GM19468 (cell line): ENCODE results near the gene RDH5.
"Not testable (repeated sequence)": the region's sequence is repeated elsewhere in the genome, so short reads cannot be mapped to it uniquely, and the experiment has no call there.

Experiments
- ATAC-seq: cut with Tn5 transposase; IDR thresholded peaks from one replicate; pipeline ENCODE4 v1.9.1; 2021; ENCODE audit warnings: mild to moderate bottlenecking, moderate library complexity, moderate number of reproducible peaks; ENCODE audit not compliant: unreplicated experiment; ENCODE audit errors: extremely low read depth

The RDH5 gene

DNA sequence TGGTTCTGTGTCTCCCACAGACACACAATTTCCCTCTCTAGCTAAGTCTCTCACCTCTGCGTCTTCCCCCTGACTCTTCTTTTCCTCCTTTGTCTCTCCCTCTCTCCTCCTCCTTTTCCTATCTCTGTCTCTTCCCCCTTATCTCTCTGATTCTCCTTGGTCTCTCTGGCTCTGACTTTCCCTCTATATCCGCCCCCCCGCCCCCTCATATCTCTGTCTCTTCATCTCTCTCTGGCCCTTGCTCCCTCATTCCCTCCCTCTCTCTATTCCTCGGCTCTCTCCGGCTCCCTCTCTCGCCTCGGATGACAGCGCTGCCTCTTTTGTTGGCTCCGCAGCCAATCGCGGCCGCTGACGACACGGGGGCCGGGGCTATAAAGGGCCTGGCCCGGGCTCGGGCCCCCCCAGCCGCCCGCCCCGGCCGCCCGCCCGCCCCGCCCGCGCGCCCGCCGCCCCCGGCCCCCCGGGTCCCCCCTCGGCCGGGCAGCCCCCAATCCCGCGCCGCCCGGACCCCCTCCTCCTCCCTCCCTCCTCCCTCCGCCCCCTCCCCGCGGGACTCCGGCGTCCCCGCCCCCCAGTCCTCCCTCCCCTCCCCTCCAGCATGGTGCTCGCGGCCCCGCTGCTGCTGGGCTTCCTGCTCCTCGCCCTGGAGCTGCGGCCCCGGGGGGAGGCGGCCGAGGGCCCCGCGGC lies 22.7 kb downstream of the RDH5 start, which contains the start of gene GDF11:
Gene GDF11, plus strand, starts transcription at position 404 of the 687 bp plus-strand sequence. Its CDS starts 195 bp downstream, at position 599.
- no peak for ATAC-seq

DNA sequence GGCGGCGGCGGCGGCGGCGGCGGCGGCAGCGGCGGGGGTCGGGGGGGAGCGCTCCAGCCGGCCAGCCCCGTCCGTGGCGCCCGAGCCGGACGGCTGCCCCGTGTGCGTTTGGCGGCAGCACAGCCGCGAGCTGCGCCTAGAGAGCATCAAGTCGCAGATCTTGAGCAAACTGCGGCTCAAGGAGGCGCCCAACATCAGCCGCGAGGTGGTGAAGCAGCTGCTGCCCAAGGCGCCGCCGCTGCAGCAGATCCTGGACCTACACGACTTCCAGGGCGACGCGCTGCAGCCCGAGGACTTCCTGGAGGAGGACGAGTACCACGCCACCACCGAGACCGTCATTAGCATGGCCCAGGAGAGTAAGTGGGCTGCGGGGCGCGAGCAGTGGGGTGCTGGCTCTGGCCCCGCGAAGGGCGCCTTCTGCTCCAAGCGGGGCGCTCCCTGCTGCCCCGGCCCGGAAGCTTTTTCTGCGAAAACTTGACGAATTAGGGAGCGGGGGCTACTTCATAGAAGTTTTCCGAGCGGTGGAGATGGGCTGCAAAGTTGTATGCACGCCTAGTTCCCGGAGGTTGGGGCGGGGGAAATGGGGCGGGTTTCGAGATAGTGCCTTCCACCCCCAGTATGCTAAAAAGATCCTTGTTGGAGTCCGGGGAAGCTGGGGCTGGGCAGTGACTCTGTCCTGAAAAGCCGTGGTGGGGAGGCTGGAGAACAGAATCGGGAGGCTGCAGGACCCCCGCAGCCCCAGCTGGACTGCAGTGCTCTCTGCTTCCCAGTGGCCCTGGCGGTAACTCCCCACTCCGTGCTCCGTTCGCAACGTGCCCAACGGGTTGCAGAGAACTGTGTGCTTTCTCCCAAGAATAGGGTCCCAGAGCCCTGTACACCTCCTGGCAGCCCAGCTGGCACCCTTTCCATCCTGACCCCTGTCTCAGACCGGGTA lies 23.5 kb downstream of the RDH5 start:
- ATAC-seq, result no peak

- ATAC-seq, result no peak
Measured at GRCh38 chr12:55744340-55745030, 24.3 kb downstream of the RDH5 start.

DNA sequence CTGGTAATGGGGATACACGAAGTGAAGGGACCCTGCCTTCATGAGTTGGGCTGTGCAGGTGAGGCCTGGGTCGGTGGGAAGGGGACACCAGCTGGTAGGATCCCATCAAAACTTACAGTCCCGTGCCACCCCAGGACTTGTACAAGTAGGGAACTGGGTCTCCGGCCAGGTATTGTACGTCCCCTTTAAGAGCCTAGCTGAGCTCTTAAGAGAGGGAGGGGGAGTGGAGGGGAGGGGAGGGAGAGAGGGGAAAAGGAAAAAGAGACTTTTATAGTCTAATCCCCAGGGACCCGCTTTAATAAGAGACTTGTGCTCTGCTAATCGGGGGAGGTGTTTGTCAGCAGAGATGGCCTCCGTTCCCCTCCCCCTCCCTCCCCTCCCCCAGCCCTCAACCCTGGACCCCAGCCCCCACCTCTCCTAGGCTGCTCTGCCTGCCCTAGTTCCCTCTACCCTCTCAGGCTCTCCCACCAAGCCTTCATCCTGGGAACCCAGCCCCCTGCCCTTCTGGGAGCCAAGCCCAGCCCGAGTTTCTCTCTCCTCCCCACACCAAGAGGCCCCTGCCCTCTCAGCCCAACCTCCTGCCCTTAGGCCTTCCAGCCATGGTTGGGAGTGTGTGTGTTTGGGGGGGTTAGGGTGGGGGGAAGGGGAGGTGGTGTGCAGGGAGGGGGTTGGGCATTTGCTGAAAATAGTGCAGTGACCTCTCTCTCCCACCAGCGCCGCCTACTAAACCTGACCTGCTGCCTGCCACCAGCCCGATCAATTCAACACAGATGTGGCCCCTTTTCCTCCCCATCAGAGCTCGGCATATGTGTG lies 25.4 kb downstream of the RDH5 start:
- ATAC-seq, result no peak

DNA sequence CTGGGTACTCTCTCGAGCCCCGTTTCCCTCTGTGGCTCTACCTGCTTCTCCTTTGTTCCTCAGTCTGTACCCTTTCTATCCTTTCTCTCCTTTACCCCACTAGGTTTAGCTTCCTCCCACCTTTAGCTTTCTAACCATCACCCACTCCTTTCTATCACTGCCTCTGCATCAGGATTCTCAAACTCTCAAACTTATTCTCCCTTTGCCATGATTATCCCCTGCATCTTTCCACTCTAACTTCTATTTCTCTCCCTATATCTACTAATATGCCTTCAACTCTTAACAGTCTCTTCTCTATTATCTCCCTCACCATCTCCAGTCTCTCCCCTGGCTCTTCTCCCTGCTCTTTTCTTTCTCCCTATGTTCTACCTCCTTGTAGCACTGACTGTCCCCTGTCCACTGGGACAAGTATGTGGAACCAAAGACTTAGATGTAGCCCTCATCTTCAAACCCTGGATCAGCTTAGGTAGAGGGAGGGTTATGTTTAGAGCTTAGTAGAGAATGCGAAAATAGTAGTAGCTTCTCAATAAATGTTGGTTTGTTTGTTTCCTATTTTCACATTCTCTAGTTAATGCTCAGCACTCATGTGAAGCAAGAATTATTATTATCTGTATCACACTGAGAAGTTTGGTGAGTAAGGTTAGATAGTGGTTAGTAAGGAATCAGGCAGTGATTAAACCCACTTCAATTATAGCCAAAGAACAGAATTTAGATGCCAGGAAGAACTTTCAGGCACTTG lies 26.1 kb downstream of the RDH5 start:
- no peak for ATAC-seq

- ATAC-seq, result no peak
Measured at GRCh38 chr12:55746913-55747231, 26.7 kb downstream of the RDH5 start.

DNA sequence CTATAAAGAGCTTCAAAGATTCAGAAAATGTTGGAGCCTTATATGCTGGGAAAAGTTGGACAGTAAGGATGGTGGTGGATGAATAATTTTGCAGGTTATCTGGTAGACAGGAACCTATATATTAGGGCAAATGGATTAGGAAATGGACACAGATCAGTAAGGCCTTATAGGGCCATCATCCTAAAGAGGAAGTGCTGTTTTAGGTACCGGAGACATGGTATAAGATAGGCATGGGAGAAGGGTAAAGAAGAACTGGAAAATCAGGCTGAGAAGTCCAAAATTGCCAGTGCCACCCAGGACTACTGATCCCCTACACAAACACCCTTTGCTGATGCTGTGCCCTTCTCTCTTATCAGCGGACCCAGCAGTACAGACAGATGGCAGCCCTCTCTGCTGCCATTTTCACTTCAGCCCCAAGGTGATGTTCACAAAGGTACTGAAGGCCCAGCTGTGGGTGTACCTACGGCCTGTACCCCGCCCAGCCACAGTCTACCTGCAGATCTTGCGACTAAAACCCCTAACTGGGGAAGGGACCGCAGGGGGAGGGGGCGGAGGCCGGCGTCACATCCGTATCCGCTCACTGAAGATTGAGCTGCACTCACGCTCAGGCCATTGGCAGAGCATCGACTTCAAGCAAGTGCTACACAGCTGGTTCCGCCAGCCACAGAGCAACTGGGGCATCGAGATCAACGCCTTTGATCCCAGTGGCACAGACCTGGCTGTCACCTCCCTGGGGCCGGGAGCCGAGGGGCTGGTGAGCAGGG lies 28.2 kb downstream of the RDH5 start:
- ATAC-seq, result no peak

DNA sequence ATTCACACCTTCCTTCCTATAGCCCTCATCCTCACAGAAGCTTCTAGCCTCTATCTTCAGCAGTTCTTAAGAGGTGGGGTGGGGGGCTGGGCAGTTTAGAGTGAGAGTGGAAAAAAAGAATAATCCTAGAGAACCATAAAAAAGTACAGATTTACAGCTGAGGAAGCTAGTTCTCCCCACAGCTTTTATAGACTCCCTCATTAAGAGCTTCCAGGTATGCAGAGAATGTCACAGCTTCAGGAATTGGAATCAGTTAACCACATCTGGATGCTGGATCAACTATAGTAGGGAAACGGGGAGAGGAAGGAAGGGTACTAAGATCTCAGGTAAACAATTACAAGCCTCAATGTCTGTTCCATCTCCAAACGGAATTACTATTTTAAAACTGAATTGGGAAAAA lies 35.1 kb downstream of the RDH5 start:
- ATAC-seq, result no peak

- no peak for ATAC-seq
Measured at GRCh38 chr12:55757701-55758100, 37.5 kb downstream of the RDH5 start.

GRCh38 chr12:55758575-55758974 lies 38.4 kb downstream of the RDH5 start:
- ATAC-seq, result not testable (repeated sequence)

DNA sequence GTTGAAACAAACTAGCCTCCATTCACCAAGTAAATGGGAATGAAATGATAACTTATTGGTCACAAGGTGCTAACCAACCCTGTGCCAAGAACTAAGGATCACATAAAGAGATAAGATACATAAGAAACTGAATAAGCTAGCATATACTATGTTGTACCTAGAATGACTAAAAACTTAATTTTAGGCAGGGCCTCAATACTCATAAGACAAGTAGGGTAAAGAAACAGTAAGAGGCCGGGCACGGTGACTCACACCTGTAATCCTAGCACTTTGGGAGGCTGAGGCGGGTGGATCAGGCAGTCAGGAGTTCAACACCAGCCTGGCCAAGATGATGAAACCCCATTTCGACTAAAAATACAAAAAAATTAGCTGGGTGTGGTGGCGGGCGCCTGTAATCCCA lies 40.5 kb downstream of the RDH5 start:
- no peak for ATAC-seq

GRCh38 chr12:55762646-55763045 lies 42.5 kb downstream of the RDH5 start:
- no peak for ATAC-seq

GRCh38 chr12:55765736-55766290 lies 45.6 kb downstream of the RDH5 start:
- no peak for ATAC-seq

GRCh38 chr12:55767156-55767555 lies 47.0 kb downstream of the RDH5 start:
- ATAC-seq, result no peak

DNA sequence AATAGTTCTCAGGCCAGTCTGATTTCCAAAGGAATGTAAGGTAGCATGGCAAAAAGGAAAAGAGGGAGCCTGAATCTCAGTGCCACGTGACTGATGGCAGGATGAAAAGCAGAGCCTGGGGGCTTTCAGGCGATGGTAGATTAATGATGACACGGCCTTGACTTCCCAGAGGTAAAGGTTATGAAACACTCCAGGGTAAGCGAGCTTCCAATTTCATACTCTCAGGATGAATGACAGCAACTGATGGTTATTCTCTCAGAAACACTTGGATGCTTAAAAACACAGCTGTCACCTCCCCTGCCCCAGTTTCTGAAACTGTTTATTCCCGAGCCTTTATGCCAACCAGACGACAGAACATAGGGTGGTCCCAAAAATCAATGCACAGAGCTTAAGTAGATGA lies 51.5 kb downstream of the RDH5 start:
- no peak for ATAC-seq
